Sigmoid colon (tissue), 7 donors: ENCODE data around the gene OR51M1. TPM values are rescaled to one million over a fixed set of nuclear protein-coding genes. Genes with fewer than 3 reads are reported as not detected.

Source experiments
- DNase-seq: peaks from one replicate; pipeline ENCODE4 v3.0.0-alpha.2; 2019
- H3K27ac ChIP-seq, 4 donors: fragments of 200-600 bp; sonication (generic); one replicate each; pipeline ENCODE4 v1.5.1; 2016 to 2019; ENCODE audit warnings: mild to moderate bottlenecking in 1 of 4
- H3K27me3 ChIP-seq, 3 donors: fragments of 200-600 bp; sonication (generic); one replicate each; pipeline ENCODE4 v1.5.1; 2019; ENCODE audit warnings: mild to moderate bottlenecking in 1 of 3
- H3K36me3 ChIP-seq, 4 donors: fragments of 200-600 bp; sonication (generic); one replicate each; pipeline ENCODE4 v1.5.1; 2016 to 2019
- H3K4me1 ChIP-seq, 4 donors: fragments of 200-600 bp; sonication (generic); one replicate each; pipeline ENCODE4 v1.5.1; 2017 to 2019
- H3K4me3 ChIP-seq, 4 donors: fragments of 200-600 bp; sonication (generic); one replicate each; pipeline ENCODE4 v1.5.1; 2017 to 2019; ENCODE audit warnings: mild to moderate bottlenecking in 2 of 4, moderate library complexity in 1 of 4
- H3K9me3 ChIP-seq, 4 donors: fragments of 200-600 bp in 3 of 4; sonication (generic) in 3 of 4; one replicate each; pipeline versions ENCODE4 v1.5.1 to v1.6.1; 2013 to 2019
- CTCF ChIP-seq, 4 experiments: fragments of 450-650 bp in 3 of 4; fragments of 200-600 bp in 1 of 4; IDR thresholded peaks; one replicate each; pipeline ENCODE4 v1.5.1; 2016 to 2019; ENCODE audit warnings: antibody characterized with exemption in 4 of 4, mild to moderate bottlenecking in 3 of 4, moderate library complexity in 2 of 4
- EP300 ChIP-seq, 4 donors: sonication (generic); formaldehyde crosslinking; IDR thresholded peaks; one replicate each; pipeline ENCODE4 v1.6.1; 2017; ENCODE audit warnings: antibody characterized with exemption in 4 of 4
- POLR2A ChIP-seq, 2 donors: fragments of 450-650 bp; IDR thresholded peaks; one replicate each; pipeline ENCODE4 v1.6.1; 2016; ENCODE audit warnings: antibody characterized with exemption in 2 of 2, mild to moderate bottlenecking in 2 of 2, moderate library complexity in 2 of 2
- POLR2AphosphoS5 ChIP-seq, 4 donors: sonication (generic); formaldehyde crosslinking; IDR thresholded peaks; one replicate each; pipeline ENCODE4 v1.6.1; 2017; ENCODE audit warnings: antibody characterized with exemption in 4 of 4
- WGBS, 2 donors: extraction: QIAGEN DNeasy Blood & Tissue Kit; methylation state at CpG; one replicate each; pipeline ENCODE4 v1.1.7; 2013; 5-methylcytosine and 5-hydroxymethylcytosine counted together
- intact Hi-C: fragments of 100-400 bp; cut with DNase I; formaldehyde crosslinking; loops from one replicate; pipeline ENCODE4 v1.15.1; 2023
- polyA plus RNA-seq, 3 donors: library from polyadenylated mRNA; stranded (reverse); fragments of 200-250 nt; gene quantifications; one replicate each; pipeline ENCODE4 v1.2.3, GENCODE V29; 2013
- small RNA-seq, 3 donors: library from RNA; depleted of rRNA; stranded (forward); fragments of <200 nt; gene quantifications; one replicate each; pipeline ENCODE3, GENCODE V24; 2016
- total RNA-seq, 4 donors: library from RNA; depleted of rRNA; stranded (reverse); fragments of >200 nt; gene quantifications; one replicate each; pipeline ENCODE4 v1.1.0, GENCODE V29; 2016
- donor health status: healthy with polysubstance abuse.
- donor health status: Bipolar disorder and iron deficiency.
- donor health status: healthy.

Gene OR51M1
- total and polyA plus RNA-seq, 7 donors: under 0.01 TPM; not detected in 6

- H3K9me3 ChIP-seq: no peaks in the 10 kb centered on the region
- no peak for TF ChIP-seq POLR2A (IDR thresholded peaks at IDR 0.05)
- TF ChIP-seq POLR2AphosphoS5 (IDR thresholded peaks at IDR 0.05): no peak
- no peak for TF ChIP-seq CTCF (IDR thresholded peaks at IDR 0.05)
- no peak for TF ChIP-seq EP300 (IDR thresholded peaks at IDR 0.05)
- no peak overlapping the region for H3K4me3 ChIP-seq
- no peaks in the 10 kb centered on the region for H3K4me1 ChIP-seq
- intact Hi-C loops: no loop called here
- no peaks in the 10 kb centered on the region for H3K27me3 ChIP-seq
- no peaks in the 10 kb centered on the region for H3K36me3 ChIP-seq
- H3K27ac ChIP-seq: no peak overlapping the region
- no peak for DNase-seq
Observed at GRCh38 chr11:5405173-5405572, 21.6 kb downstream of the OR51M1 start.

- H3K27ac ChIP-seq: no peak overlapping the region
Observed at GRCh38 chr11:5420993-5421392, 37.4 kb downstream of the OR51M1 start.

GRCh38 chr11:5421811-5422210, 38.2 kb downstream of the OR51M1 start, which contains the start of gene OR51Q1:
OR51Q1 (plus strand) TSS chr11:5422111; CDS start chr11:5422201, 90 bp downstream.
- intact Hi-C loops: no loop called here

More at GRCh38 chr11:5420993-5421392, 37.4 kb downstream of the OR51M1 start:
- Histone ChIP-seq H3K4me1 (no peaks in the 10 kb centered on the region), H3K36me3 (no peaks in the 10 kb centered on the region), H3K9me3 (no peaks in the 10 kb centered on the region), H3K27me3 (no peaks in the 10 kb centered on the region), H3K4me3 (no peak overlapping the region)
- TF ChIP-seq POLR2AphosphoS5 (IDR thresholded peaks at IDR 0.05): no peak
- 58 to 70% methylated on average over 5 of the region's 5 CpGs for WGBS, 2 donors
- no peak for DNase-seq
- intact Hi-C loops: no loop called here

GRCh38 chr11:5423131-5423530, 39.5 kb downstream of the OR51M1 start:
- H3K4me3 ChIP-seq: no peak overlapping the region
- DNase-seq: no peak
- no peaks in the 10 kb centered on the region for H3K27me3 ChIP-seq
- H3K4me1 ChIP-seq: no peaks in the 10 kb centered on the region
- intact Hi-C loops: no loop called here
- no peak overlapping the region for H3K27ac ChIP-seq
- H3K36me3 ChIP-seq: no peaks in the 10 kb centered on the region
- H3K9me3 ChIP-seq: no peaks in the 10 kb centered on the region
- TF ChIP-seq CTCF (IDR thresholded peaks at IDR 0.05) (no peak), POLR2AphosphoS5 (IDR thresholded peaks at IDR 0.05) (no peak), EP300 (IDR thresholded peaks at IDR 0.05) (no peak), POLR2A (IDR thresholded peaks at IDR 0.05) (no peak)
- 40 to 77% methylated on average over 3 of the region's 3 CpGs for WGBS, 2 donors

More at GRCh38 chr11:5421811-5422210, 38.2 kb downstream of the OR51M1 start, which contains the start of gene OR51Q1:
- DNase-seq: no peak
- no peaks in the 10 kb centered on the region for H3K27me3 ChIP-seq
- no peak within 1 kb of the TSS for H3K4me3 ChIP-seq
- WGBS, 2 donors: 92 to 93% methylated on average over 1 of the region's 1 CpG
- H3K36me3 ChIP-seq: no peaks in the 10 kb centered on the region
- TF ChIP-seq EP300 (IDR thresholded peaks at IDR 0.05) (no peak), POLR2A (IDR thresholded peaks at IDR 0.05) (no peak), POLR2AphosphoS5 (IDR thresholded peaks at IDR 0.05) (no peak), CTCF (IDR thresholded peaks at IDR 0.05) (no peak)
- no peak within 1 kb of the TSS for H3K27ac ChIP-seq
- H3K4me1 ChIP-seq: no peaks in the 10 kb centered on the region
- H3K9me3 ChIP-seq: no peaks in the 10 kb centered on the region

- no peaks in the 10 kb centered on the region for H3K36me3 ChIP-seq
- no peaks in the 10 kb centered on the region for H3K27me3 ChIP-seq
- DNase-seq: no peak
- H3K9me3 ChIP-seq: no peaks in the 10 kb centered on the region
- no peaks in the 10 kb centered on the region for H3K4me1 ChIP-seq
- no peak within 1 kb of the TSS for H3K4me3 ChIP-seq
- H3K27ac ChIP-seq: no peak within 1 kb of the TSS
- 34 to 43% methylated on average over 2 of the region's 2 CpGs for WGBS, 2 donors
- intact Hi-C loops: no loop called here
- TF ChIP-seq CTCF (IDR thresholded peaks at IDR 0.05) (no peak), POLR2AphosphoS5 (IDR thresholded peaks at IDR 0.05) (no peak), POLR2A (IDR thresholded peaks at IDR 0.05) (no peak), EP300 (IDR thresholded peaks at IDR 0.05) (no peak)
Observed at GRCh38 chr11:5441414-5441813, 57.8 kb downstream of the OR51M1 start, which contains the start of gene OR51I1. OR51I1 (minus strand) TSS chr11:5441514; CDS start chr11:5441514, 0 bp downstream.

Small RNA genes within 50 kb of the gene (small RNA-seq; reads per million reads assigned to genes)
- gene AC104389.3: 0 reads per million in 3 donors

Other genes with a start within 250 kb of the OR51M1 start
- not detected for gene OR52A5, start 245.5 kb upstream of the OR51M1 start, total RNA-seq
- gene OR52A5, start 245.5 kb upstream of the OR51M1 start, polyA plus RNA-seq: not detected
- not detected for gene OR52A1, start 229.1 kb upstream of the OR51M1 start, total RNA-seq
- gene OR52A1, start 229.1 kb upstream of the OR51M1 start, polyA plus RNA-seq: not detected
- not detected for gene OR51V1, start 183.1 kb upstream of the OR51M1 start, total RNA-seq
- gene OR51V1, start 183.1 kb upstream of the OR51M1 start, polyA plus RNA-seq: not detected
- gene HBB, start 156.7 kb upstream of the OR51M1 start, total RNA-seq: 10 to 100 TPM in 1 of 4 donors, 1 to 10 TPM in 3; 2.5 to 57.3 (median 5.8) TPM
- gene HBB, start 156.7 kb upstream of the OR51M1 start, polyA plus RNA-seq: 1 to 10 TPM in 2 of 3 donors, not detected in 1; 1.6 to 3.3 TPM
- not detected for gene HBD, start 149.3 kb upstream of the OR51M1 start, total RNA-seq
- gene HBD, start 149.3 kb upstream of the OR51M1 start, polyA plus RNA-seq: not detected
- gene HBG1, start 134.0 kb upstream of the OR51M1 start, total RNA-seq: not detected
- gene HBG1, start 134.0 kb upstream of the OR51M1 start, polyA plus RNA-seq: not detected
- not detected for gene HBG2, start 129.0 kb upstream of the OR51M1 start, total RNA-seq
- not detected for gene HBG2, start 129.0 kb upstream of the OR51M1 start, polyA plus RNA-seq
- gene HBE1, start 113.9 kb upstream of the OR51M1 start, total RNA-seq: not detected
- gene HBE1, start 113.9 kb upstream of the OR51M1 start, polyA plus RNA-seq: not detected
- gene OR51B4, start 81.9 kb upstream of the OR51M1 start, total RNA-seq: not detected
- gene OR51B4, start 81.9 kb upstream of the OR51M1 start, polyA plus RNA-seq: not detected
- gene OR51B2, start 59.5 kb upstream of the OR51M1 start, total RNA-seq: 1 to 10 TPM in 1 of 4 donors, under 1 TPM in 1, not detected in 2; 0.66 to 1.1 TPM
- gene OR51B2, start 59.5 kb upstream of the OR51M1 start, polyA plus RNA-seq: not detected
- 1 to 10 TPM in 1 of 4 donors, not detected in 3; 1.3 TPM for gene OR51B5, start 40.3 kb upstream of the OR51M1 start, total RNA-seq
- gene OR51B5, start 40.3 kb upstream of the OR51M1 start, polyA plus RNA-seq: not detected
- gene OR51B6, start 32.3 kb upstream of the OR51M1 start, total RNA-seq: not detected
- not detected for gene OR51B6, start 32.3 kb upstream of the OR51M1 start, polyA plus RNA-seq
- gene OR51Q1, start 38.3 kb downstream of the OR51M1 start, total RNA-seq: not detected
- not detected for gene OR51Q1, start 38.3 kb downstream of the OR51M1 start, polyA plus RNA-seq
- 1 to 10 TPM in 1 of 4 donors, not detected in 3; 2.2 TPM for gene OR51I1, start 57.7 kb downstream of the OR51M1 start, total RNA-seq
- not detected for gene OR51I1, start 57.7 kb downstream of the OR51M1 start, polyA plus RNA-seq
- not detected for gene OR51I2, start 65.5 kb downstream of the OR51M1 start, total RNA-seq
- gene OR51I2, start 65.5 kb downstream of the OR51M1 start, polyA plus RNA-seq: not detected
- gene OR52D1, start 104.9 kb downstream of the OR51M1 start, total RNA-seq: not detected
- gene OR52D1, start 104.9 kb downstream of the OR51M1 start, polyA plus RNA-seq: not detected
- gene UBQLN3, start 126.1 kb downstream of the OR51M1 start, total RNA-seq: 1 to 10 TPM in 2 of 4 donors, under 1 TPM in 1, not detected in 1; 0.71 to 1.2 (median 1.1) TPM
- gene UBQLN3, start 126.1 kb downstream of the OR51M1 start, polyA plus RNA-seq: not detected
- gene UBQLNL, start 132.9 kb downstream of the OR51M1 start, total RNA-seq: 1 to 10 TPM in 1 of 4 donors, under 1 TPM in 3; 0.36 to 1.7 (median 0.60) TPM
- gene UBQLNL, start 132.9 kb downstream of the OR51M1 start, polyA plus RNA-seq: under 1 TPM in 1 of 3 donors, not detected in 2; 0.34 TPM
- 1 to 10 TPM in 3 of 4 donors, not detected in 1; 1.5 to 3.0 (median 1.6) TPM for gene OR52H1, start 164.7 kb downstream of the OR51M1 start, total RNA-seq
- under 1 TPM in 1 of 3 donors, not detected in 2; 0.09 TPM for gene OR52H1, start 164.7 kb downstream of the OR51M1 start, polyA plus RNA-seq
- not detected for gene OR52B6, start 197.1 kb downstream of the OR51M1 start, total RNA-seq
- gene OR52B6, start 197.1 kb downstream of the OR51M1 start, polyA plus RNA-seq: under 1 TPM in 1 of 3 donors, not detected in 2; 0.07 TPM
- 1 to 10 TPM; 3.5 to 5.5 (median 4.8) TPM for gene TRIM6, start 212.8 kb downstream of the OR51M1 start, total RNA-seq
- gene TRIM6, start 212.8 kb downstream of the OR51M1 start, polyA plus RNA-seq: 1 to 10 TPM in 2 of 3 donors, under 1 TPM in 1; 0.60 to 1.2 (median 1.0) TPM
- gene TRIM34, start 241.2 kb downstream of the OR51M1 start, total RNA-seq: 10 to 100 TPM in 1 of 4 donors, 1 to 10 TPM in 3; 3.5 to 10.2 (median 7.3) TPM
- gene TRIM34, start 241.2 kb downstream of the OR51M1 start, polyA plus RNA-seq: 1 to 10 TPM; 3.6 to 9.1 (median 7.4) TPM